ENCODE data around the gene SEPTIN7. TPM values are rescaled to one million over a fixed set of nuclear protein-coding genes. Genes with fewer than 3 reads are reported as not detected.

SEPTIN7 gene
- total RNA-seq, 1 experiment from 2014 or later: 292 TPM

- BruUV-seq (replicated peaks): no TSS peak
- ChIA-PET POLR2A (no interaction called here), CTCF (no interaction called here)
- intact Hi-C loops (cut with micrococcal nuclease; ENCODE audit: unreplicated experiment): no loop called here
- no peaks in the 10 kb centered on the region for H3K36me3 ChIP-seq (ENCODE audit: control insufficient read depth, insufficient read depth, low read length)
- in situ Hi-C loops (cut with HindIII; ENCODE audit: low pct_unique_long_range_greater_than_20kb, low sequenced_read_pairs): no loop called here
- no peaks in the 10 kb centered on the region for H3K9me3 ChIP-seq (ENCODE audit: control insufficient read depth, insufficient read depth, low read depth, low read length)
- H3K27me3 ChIP-seq (ENCODE audit: control insufficient read depth, insufficient read depth, low read length): peaks cover 11% of the 10 kb centered on the region; the same call in 1 of the 2 replicates
- no peak overlapping the region for H3K27ac ChIP-seq (ENCODE audit: low read length)
- DNase-seq (ENCODE audit: low read depth, low spot score): no peak
- H3K4me1 ChIP-seq (ENCODE audit: control insufficient read depth, insufficient read depth, low read length): no peaks in the 10 kb centered on the region
- no peak for ATAC-seq
- no peak overlapping the region for H3K4me3 ChIP-seq (ENCODE audit: low read depth in 2 of 2, low read length in 2 of 2)
- no peak for TF ChIP-seq REST (IDR thresholded peaks at IDR 0.05; ENCODE audit: insufficient read depth in 1 of 2, low read depth in 2 of 2, low read length in 1 of 2)
- TF ChIP-seq, protein P1, sequence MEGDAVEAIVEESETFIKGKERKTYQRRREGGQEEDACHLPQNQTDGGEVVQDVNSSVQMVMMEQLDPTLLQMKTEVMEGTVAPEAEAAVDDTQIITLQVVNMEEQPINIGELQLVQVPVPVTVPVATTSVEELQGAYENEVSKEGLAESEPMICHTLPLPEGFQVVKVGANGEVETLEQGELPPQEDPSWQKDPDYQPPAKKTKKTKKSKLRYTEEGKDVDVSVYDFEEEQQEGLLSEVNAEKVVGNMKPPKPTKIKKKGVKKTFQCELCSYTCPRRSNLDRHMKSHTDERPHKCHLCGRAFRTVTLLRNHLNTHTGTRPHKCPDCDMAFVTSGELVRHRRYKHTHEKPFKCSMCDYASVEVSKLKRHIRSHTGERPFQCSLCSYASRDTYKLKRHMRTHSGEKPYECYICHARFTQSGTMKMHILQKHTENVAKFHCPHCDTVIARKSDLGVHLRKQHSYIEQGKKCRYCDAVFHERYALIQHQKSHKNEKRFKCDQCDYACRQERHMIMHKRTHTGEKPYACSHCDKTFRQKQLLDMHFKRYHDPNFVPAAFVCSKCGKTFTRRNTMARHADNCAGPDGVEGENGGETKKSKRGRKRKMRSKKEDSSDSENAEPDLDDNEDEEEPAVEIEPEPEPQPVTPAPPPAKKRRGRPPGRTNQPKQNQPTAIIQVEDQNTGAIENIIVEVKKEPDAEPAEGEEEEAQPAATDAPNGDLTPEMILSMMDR (IDR thresholded peaks at IDR 0.05): no peak
- no peak for TF ChIP-seq SIN3A (IDR thresholded peaks at IDR 0.05; ENCODE audit: borderline replicate concordance, insufficient read depth, low read depth, low read length)
- TF ChIP-seq TCF7L2 (IDR thresholded peaks at IDR 0.05; ENCODE audit: low read depth, low read length): no peak
- TF ChIP-seq POLR2AphosphoS5 (IDR thresholded peaks at IDR 0.05; ENCODE audit: low read depth, low read length): no peak
Measured at GRCh38 chr7:35768346-35768745, 32.5 kb upstream of the SEPTIN7 start.

GRCh38 chr7:35771776-35772175, 29.1 kb upstream of the SEPTIN7 start:
- no peak overlapping the region for H3K4me3 ChIP-seq (ENCODE audit: low read depth in 2 of 2, low read length in 2 of 2)
- no peaks in the 10 kb centered on the region for H3K4me1 ChIP-seq (ENCODE audit: control insufficient read depth, insufficient read depth, low read length)
- in situ Hi-C loops (cut with HindIII; ENCODE audit: low pct_unique_long_range_greater_than_20kb, low sequenced_read_pairs): no loop called here
- H3K36me3 ChIP-seq (ENCODE audit: control insufficient read depth, insufficient read depth, low read length): no peaks in the 10 kb centered on the region
- no TSS peak for BruUV-seq (replicated peaks)
- ChIA-PET CTCF (no interaction called here), POLR2A (no interaction called here)
- H3K27me3 ChIP-seq (ENCODE audit: control insufficient read depth, insufficient read depth, low read length): peaks cover 4% of the 10 kb centered on the region
- ATAC-seq (no peak), DNase-seq (ENCODE audit: low read depth, low spot score) (no peak)
- TF ChIP-seq POLR2AphosphoS5 (IDR thresholded peaks at IDR 0.05; ENCODE audit: low read depth, low read length) (no peak), SIN3A (IDR thresholded peaks at IDR 0.05; ENCODE audit: borderline replicate concordance, insufficient read depth, low read depth, low read length) (no peak), TCF7L2 (IDR thresholded peaks at IDR 0.05; ENCODE audit: low read depth, low read length) (no peak), REST (IDR thresholded peaks at IDR 0.05; ENCODE audit: insufficient read depth in 1 of 2, low read depth in 2 of 2, low read length in 1 of 2) (no peak)
- TF ChIP-seq, protein P1 (IDR thresholded peaks at IDR 0.05): no peak
- H3K9me3 ChIP-seq (ENCODE audit: control insufficient read depth, insufficient read depth, low read depth, low read length): no peaks in the 10 kb centered on the region
- H3K27ac ChIP-seq (ENCODE audit: low read length): no peak overlapping the region
- intact Hi-C loops (cut with micrococcal nuclease; ENCODE audit: unreplicated experiment): no loop called here
